HCT116 (cell line): ENCODE measurements around the gene SDHAF4. TPM values are rescaled to one million over a fixed set of nuclear protein-coding genes. Genes with fewer than 3 reads are reported as not detected.

Source experiments
- ATAC-seq: fragments of 200-7000 bp; cut with Tn5 transposase; 2 replicates; pipeline ENCODE4 v1.9.1; 2020; ENCODE audit warnings: mild to moderate bottlenecking, moderate library complexity
- BruUV-seq: library from RNA; stranded (reverse); fragments of 400-500 nt; replicated peaks from 2 replicates; lab custom pipeline; 2021; lab: Mats Ljungman, UMichigan
- CTCF ChIA-PET: fragments of 300-600 bp; sonication (Branson Sonifier 250); formaldehyde crosslinking; loops from one replicate; lab custom pipeline; 2021; ENCODE audit warnings: antibody characterized with exemption; lab: Charles Lee
- POLR2A ChIA-PET: fragments of 300-600, 350-600 bp; sonication (Branson Sonifier 250); formaldehyde crosslinking; loops from one replicate; lab custom pipeline; 2021; ENCODE audit warnings: antibody characterized with exemption; lab: Charles Lee
- RAD21 ChIA-PET, 2 experiments: fragments of 300-600 bp; sonication (Branson Sonifier 250); formaldehyde crosslinking; loops; one replicate each; lab custom pipeline; 2023; ENCODE audit warnings: low total read pairs in 2 of 2; ENCODE audit not compliant: uncharacterized antibody in 2 of 2, unreplicated experiment in 2 of 2, low non-redundant PET in 1 of 2; lab: Charles Lee
- DNase-seq: peaks from one replicate; pipeline ENCODE4 v3.0.0-alpha.2; 2010; ENCODE audit warnings: low read depth, low spot score
- H2AFZ ChIP-seq: fragments of 200-600 bp; shearing (Covaris generic), sonication (generic); 2 replicates; pipeline ENCODE4 v1.6.1; 2017; ENCODE audit warnings: low read depth, mixed run types, mixed read lengths, antibody characterized with exemption, low read length; ENCODE audit not compliant: poor library complexity, severe bottlenecking
- H3K27ac ChIP-seq: 2 replicates; pipeline ENCODE4 v1.5.1; 2012; ENCODE audit warnings: low read depth, low read length
- H3K27me3 ChIP-seq: fragments of 200-600 bp; sonication (generic); 2 replicates; pipeline ENCODE4 v1.6.1; 2016; ENCODE audit warnings: mixed run types, low read length, mixed read lengths; ENCODE audit not compliant: insufficient read depth
- H3K36me3 ChIP-seq, 2 experiments: fragments of 200-500 bp in 1 of 2; fragments of 200-600 bp in 1 of 2; sonication (Bioruptor generic) in 1 of 2; sonication (generic) in 1 of 2; 2 replicates each; pipeline versions ENCODE4 v1.5.1 to v1.6.1; 2014 to 2016; ENCODE audit warnings: low read length in 2 of 2, inconsistent platforms in 1 of 2, mixed read lengths in 1 of 2, mixed run types in 1 of 2; ENCODE audit not compliant: insufficient read depth in 2 of 2, control insufficient read depth in 1 of 2
- H3K4me1 ChIP-seq, 2 experiments: fragments of 200-600 bp in 1 of 2; sonication (generic) in 1 of 2; 2 replicates each; pipeline versions ENCODE4 v1.5.1 to v1.6.1; 2012 to 2017; ENCODE audit warnings: low read length in 2 of 2, inconsistent platforms in 1 of 2, mild to moderate bottlenecking in 1 of 2, mixed read lengths in 1 of 2, mixed run types in 1 of 2, moderate library complexity in 1 of 2; ENCODE audit not compliant: insufficient read depth in 2 of 2, control insufficient read depth in 1 of 2
- H3K4me2 ChIP-seq: fragments of 200-600 bp; sonication (generic); 2 replicates; pipeline ENCODE4 v1.6.1; 2017; ENCODE audit warnings: mixed run types, low read length, mixed read lengths
- H3K4me3 ChIP-seq, 2 experiments: fragments of 200-600 bp in 1 of 2; sonication (generic) in 1 of 2; replicated peaks in 1 of 2; 2 replicates each; pipeline ENCODE4 v1.5.1; 2011 to 2016; ENCODE audit warnings: low read length in 2 of 2, control low read depth in 1 of 2, low read depth in 1 of 2, mild to moderate bottlenecking in 1 of 2, mixed read lengths in 1 of 2, mixed run types in 1 of 2
- H3K79me2 ChIP-seq: fragments of 200-600 bp; sonication (generic); 2 replicates; pipeline ENCODE4 v1.6.1; 2017; ENCODE audit warnings: mild to moderate bottlenecking, mixed run types, low read length, moderate library complexity, mixed read lengths; ENCODE audit not compliant: insufficient read depth
- H3K9ac ChIP-seq: fragments of 200-600 bp; sonication (generic); 2 replicates; pipeline ENCODE4 v1.6.1; 2016; ENCODE audit warnings: low read length, mixed read lengths
- H3K9me2 ChIP-seq: fragments of 200-600 bp; sonication (generic), shearing (Covaris generic); 2 replicates; pipeline ENCODE4 v1.6.1; 2017; ENCODE audit warnings: mixed run types, mild to moderate bottlenecking, moderate library complexity; ENCODE audit not compliant: insufficient read depth
- H3K9me3 ChIP-seq, 2 experiments: fragments of 200-500 bp in 1 of 2; fragments of 200-600 bp in 1 of 2; sonication (Bioruptor generic) in 1 of 2; sonication (generic) in 1 of 2; 2 replicates each; pipeline ENCODE4 v1.6.1; 2014 to 2017; ENCODE audit warnings: low read length in 2 of 2, mixed read lengths in 2 of 2, inconsistent platforms in 1 of 2, low read depth in 1 of 2, mild to moderate bottlenecking in 1 of 2, mixed run types in 1 of 2, moderate library complexity in 1 of 2; ENCODE audit not compliant: control insufficient read depth in 1 of 2, insufficient read depth in 1 of 2
- H4K20me1 ChIP-seq: fragments of 200-600 bp; sonication (generic), shearing (Covaris generic); 2 replicates; pipeline ENCODE4 v1.6.1; 2017; ENCODE audit warnings: mixed run types, mild to moderate bottlenecking, moderate library complexity; ENCODE audit not compliant: insufficient read depth
- ATF3 ChIP-seq: IDR thresholded peaks from 2 replicates; pipeline ENCODE4 v1.6.1; 2012
- CBX3 ChIP-seq: IDR thresholded peaks from 2 replicates; pipeline ENCODE4 v1.6.1; 2012; ENCODE audit warnings: low read depth
- CEBPB ChIP-seq: IDR thresholded peaks from 2 replicates; pipeline ENCODE4 v1.6.1; 2012; ENCODE audit warnings: low read depth
- EZH2phosphoT487 ChIP-seq: fragments of 200-600 bp; IDR thresholded peaks from 2 replicates; pipeline ENCODE4 v1.6.1; 2018; ENCODE audit warnings: antibody characterized with exemption, borderline replicate concordance
- JUND ChIP-seq: IDR thresholded peaks from 2 replicates; pipeline ENCODE4 v1.6.1; 2012
- POLR2A ChIP-seq: IDR thresholded peaks from 2 replicates; pipeline ENCODE4 v1.7.0; 2011; ENCODE audit warnings: borderline replicate concordance; ENCODE audit not compliant: insufficient read depth, insufficient read length; ENCODE audit errors: extremely low read depth
- SRF ChIP-seq: IDR thresholded peaks from 2 replicates; pipeline ENCODE4 v1.6.1; 2012; ENCODE audit warnings: low read depth
- YY1 ChIP-seq: IDR thresholded peaks from 2 replicates; pipeline ENCODE4 v1.6.1; 2011; ENCODE audit warnings: low read length, low read depth, moderate library complexity, mild to moderate bottlenecking; ENCODE audit not compliant: insufficient replicate concordance; ENCODE audit errors: extremely low read depth
- ZNF274 ChIP-seq: fragments of 200-500 bp; sonication (Bioruptor generic); IDR thresholded peaks from 2 replicates; pipeline ENCODE4 v1.6.1; 2014; ENCODE audit warnings: mild to moderate bottlenecking, low read depth, low read length, inconsistent platforms
- intact Hi-C: fragments of 100-400 bp; cut with micrococcal nuclease; formaldehyde crosslinking; loops from 2 replicates; pipeline ENCODE4 v1.10.0; 2022
- total RNA-seq: library from RNA; stranded (reverse); gene quantifications from one replicate; pipeline ENCODE4 v1.2.1, GENCODE V29; 2021; ENCODE audit not compliant: unreplicated experiment
- TF ChIP-seq, protein P1 (sequence below): IDR thresholded peaks from 2 replicates; pipeline ENCODE4 v1.6.1; 2012; ENCODE audit warnings: low read depth
- TF ChIP-seq, protein P2 (sequence below): IDR thresholded peaks from 2 replicates; pipeline ENCODE4 v1.6.1; 2012

Gene SDHAF4
- total RNA-seq, 1 experiment from 2014 or later = 8.9 TPM

GRCh38 chr6:70524721-70525286 is 41.9 kb upstream of the SDHAF4 start:
- ChIA-PET POLR2A (no interaction called here), CTCF (no interaction called here), RAD21 (no interaction called here)
- Histone ChIP-seq H3K79me2 (no peaks in the 10 kb centered on the region), H3K9me2 (no peaks in the 10 kb centered on the region), H3K9ac (no peak overlapping the region), H2AFZ (no peak overlapping the region), H4K20me1 (no peaks in the 10 kb centered on the region), H3K4me3 (no peak overlapping the region), H3K27me3 (no peaks in the 10 kb centered on the region), H3K4me2 (no peak overlapping the region), H3K36me3 (no peaks in the 10 kb centered on the region; a peak in 1 of 4 replicates), H3K9me3 (no peaks in the 10 kb centered on the region), H3K27ac (no peak overlapping the region), H3K4me1 (no peaks in the 10 kb centered on the region)
- TF ChIP-seq EZH2phosphoT487 = no peak
- TF ChIP-seq, protein P1, sequence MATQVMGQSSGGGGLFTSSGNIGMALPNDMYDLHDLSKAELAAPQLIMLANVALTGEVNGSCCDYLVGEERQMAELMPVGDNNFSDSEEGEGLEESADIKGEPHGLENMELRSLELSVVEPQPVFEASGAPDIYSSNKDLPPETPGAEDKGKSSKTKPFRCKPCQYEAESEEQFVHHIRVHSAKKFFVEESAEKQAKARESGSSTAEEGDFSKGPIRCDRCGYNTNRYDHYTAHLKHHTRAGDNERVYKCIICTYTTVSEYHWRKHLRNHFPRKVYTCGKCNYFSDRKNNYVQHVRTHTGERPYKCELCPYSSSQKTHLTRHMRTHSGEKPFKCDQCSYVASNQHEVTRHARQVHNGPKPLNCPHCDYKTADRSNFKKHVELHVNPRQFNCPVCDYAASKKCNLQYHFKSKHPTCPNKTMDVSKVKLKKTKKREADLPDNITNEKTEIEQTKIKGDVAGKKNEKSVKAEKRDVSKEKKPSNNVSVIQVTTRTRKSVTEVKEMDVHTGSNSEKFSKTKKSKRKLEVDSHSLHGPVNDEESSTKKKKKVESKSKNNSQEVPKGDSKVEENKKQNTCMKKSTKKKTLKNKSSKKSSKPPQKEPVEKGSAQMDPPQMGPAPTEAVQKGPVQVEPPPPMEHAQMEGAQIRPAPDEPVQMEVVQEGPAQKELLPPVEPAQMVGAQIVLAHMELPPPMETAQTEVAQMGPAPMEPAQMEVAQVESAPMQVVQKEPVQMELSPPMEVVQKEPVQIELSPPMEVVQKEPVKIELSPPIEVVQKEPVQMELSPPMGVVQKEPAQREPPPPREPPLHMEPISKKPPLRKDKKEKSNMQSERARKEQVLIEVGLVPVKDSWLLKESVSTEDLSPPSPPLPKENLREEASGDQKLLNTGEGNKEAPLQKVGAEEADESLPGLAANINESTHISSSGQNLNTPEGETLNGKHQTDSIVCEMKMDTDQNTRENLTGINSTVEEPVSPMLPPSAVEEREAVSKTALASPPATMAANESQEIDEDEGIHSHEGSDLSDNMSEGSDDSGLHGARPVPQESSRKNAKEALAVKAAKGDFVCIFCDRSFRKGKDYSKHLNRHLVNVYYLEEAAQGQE = peak; percentile 35
- ATAC-seq (no peak), DNase-seq (no peak)
- intact Hi-C loops = loop anchor here (5.0 to 10.0 kb wide), 2 partner anchors 300 to 432 kb away; partner anchors contain the start of gene B3GAT2
- no TSS peak for BruUV-seq

- Histone ChIP-seq H3K4me1 (no peaks in the 10 kb centered on the region), H3K27ac (no peak overlapping the region), H3K9me2 (no peaks in the 10 kb centered on the region), H3K79me2 (no peaks in the 10 kb centered on the region), H3K4me3 (no peak overlapping the region), H3K9ac (no peak overlapping the region), H3K36me3 (no peaks in the 10 kb centered on the region; a peak in 1 of 4 replicates), H4K20me1 (no peaks in the 10 kb centered on the region), H3K27me3 (no peaks in the 10 kb centered on the region), H3K9me3 (no peaks in the 10 kb centered on the region), H3K4me2 (no peak overlapping the region), H2AFZ (no peak overlapping the region)
- intact Hi-C loops = loop anchor here (10.0 kb wide), 1 partner anchor 302 kb away; no protein-coding TSS in a partner anchor
- ChIA-PET RAD21 (no interaction called here), POLR2A (no interaction called here), CTCF (interaction anchor here (1.3 kb wide), 1 partner anchor 159 kb away, joined by 3 read pairs; no protein-coding TSS in a partner anchor)
- ATAC-seq = no peak
- no peak for DNase-seq
- BruUV-seq = no TSS peak
- TF ChIP-seq, protein P1 = no peak
- no peak for TF ChIP-seq SRF
- TF ChIP-seq JUND = no peak
- TF ChIP-seq POLR2A = no peak
- no peak for TF ChIP-seq CEBPB
- TF ChIP-seq CBX3 = no peak
- TF ChIP-seq, protein P2, sequence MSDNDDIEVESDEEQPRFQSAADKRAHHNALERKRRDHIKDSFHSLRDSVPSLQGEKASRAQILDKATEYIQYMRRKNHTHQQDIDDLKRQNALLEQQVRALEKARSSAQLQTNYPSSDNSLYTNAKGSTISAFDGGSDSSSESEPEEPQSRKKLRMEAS = no peak
- TF ChIP-seq ZNF274 = no peak
- no peak for TF ChIP-seq ATF3
- TF ChIP-seq YY1 = no peak
Measured at GRCh38 chr6:70527071-70527737, 39.5 kb upstream of the SDHAF4 start.
